CD8-positive, alpha-beta memory T cell (primary cell): ENCODE results near the gene DGCR6. TPM values are rescaled to one million over a fixed set of nuclear protein-coding genes. Genes with fewer than 3 reads are reported as not detected.
"Not testable (repeated sequence)": the region's sequence is repeated elsewhere in the genome, so short reads cannot be mapped to it uniquely, and the experiment has no call there.

ENCODE experiments used
- CTCF ChIA-PET: fragments of 350-600 bp; sonication (Branson Sonifier 250); formaldehyde crosslinking; loops from one replicate; lab custom pipeline; 2021; ENCODE audit warnings: antibody characterized with exemption; lab: Charles Lee
- POLR2A ChIA-PET: fragments of 350-600 bp; sonication (Branson Sonifier 250); formaldehyde crosslinking; loops from one replicate; lab custom pipeline; 2021; ENCODE audit warnings: antibody characterized with exemption; lab: Charles Lee
- DNase-seq, 5 donors: peaks; one replicate each; pipeline versions ENCODE4 v3.0.0 to v3.0.0-alpha.2; 2020 to 2022; ENCODE audit warnings: mixed read lengths in 1 of 5
- H3K27ac ChIP-seq: one replicate; pipeline ENCODE4 v1.7.0; 2013; ENCODE audit warnings: low read depth, mild to moderate bottlenecking, low read length, moderate library complexity
- H3K27me3 ChIP-seq: 2 replicates; pipeline ENCODE4 v1.7.0; 2013; ENCODE audit warnings: low read length, mild to moderate bottlenecking; ENCODE audit not compliant: insufficient read depth, poor library complexity, severe bottlenecking
- H3K36me3 ChIP-seq: 2 replicates; pipeline ENCODE4 v1.7.0; 2013; ENCODE audit warnings: mild to moderate bottlenecking, low read length, moderate library complexity; ENCODE audit not compliant: insufficient read depth
- H3K4me1 ChIP-seq: 2 replicates; pipeline ENCODE4 v1.7.0; 2013; ENCODE audit warnings: mild to moderate bottlenecking, low read length, moderate library complexity; ENCODE audit not compliant: insufficient read depth
- H3K4me3 ChIP-seq: 2 replicates; pipeline ENCODE4 v1.7.0; 2013; ENCODE audit warnings: mild to moderate bottlenecking, low read length
- H3K9me3 ChIP-seq: 2 replicates; pipeline ENCODE4 v1.7.0; 2013; ENCODE audit warnings: mild to moderate bottlenecking, low read length
- H3K27ac Mint-ChIP-seq, 8 donors: one replicate each; pipeline ENCODE4 v1.8.0; 2020 to 2021; ENCODE audit warnings: mixed read lengths in 8 of 8, mild to moderate bottlenecking in 6 of 8, inconsistent platforms in 3 of 8, moderate library complexity in 3 of 8
- H3K27me3 Mint-ChIP-seq, 2 donors: one replicate each; pipeline ENCODE4 v1.8.0; 2020 to 2021; ENCODE audit warnings: mixed read lengths in 2 of 2, mild to moderate bottlenecking in 1 of 2, moderate library complexity in 1 of 2
- H3K36me3 Mint-ChIP-seq, 3 donors: one replicate each; pipeline ENCODE4 v1.8.0; 2020 to 2021; ENCODE audit warnings: mixed read lengths in 3 of 3, inconsistent platforms in 1 of 3, mild to moderate bottlenecking in 1 of 3
- H3K4me1 Mint-ChIP-seq, 3 donors: one replicate each; pipeline ENCODE4 v1.8.0; 2020 to 2021; ENCODE audit warnings: mixed read lengths in 3 of 3, inconsistent platforms in 1 of 3, mild to moderate bottlenecking in 1 of 3
- H3K4me3 Mint-ChIP-seq, 7 donors: one replicate each; pipeline ENCODE4 v1.8.0; 2020 to 2021; ENCODE audit warnings: mixed read lengths in 7 of 7, mild to moderate bottlenecking in 6 of 7, moderate library complexity in 4 of 7, inconsistent platforms in 2 of 7
- H3K9me3 Mint-ChIP-seq, 5 donors: one replicate each; pipeline ENCODE4 v1.8.0; 2020 to 2022; ENCODE audit warnings: mixed read lengths in 5 of 5, mild to moderate bottlenecking in 3 of 5, moderate library complexity in 2 of 5, inconsistent platforms in 1 of 5
- polyA plus RNA-seq: library from polyadenylated mRNA; unstranded; fragments of 300-500 nt; fragmentation: Illumina TruSeq; gene quantifications from one replicate; pipeline ENCODE4 v1.2.3, GENCODE V29; 2021
- total RNA-seq, 2 experiments: library from RNA; stranded (reverse); gene quantifications; one replicate each; pipeline ENCODE4 v1.2.3, GENCODE V29; 2021

The DGCR6 gene
- total and polyA plus RNA-seq, 3 experiments from 2014 or later, result 1.2 to 1.5 (median 1.4) TPM

GRCh38 chr22:18906410-18906745 is 258 bp downstream of the DGCR6 start:
- H3K4me3 Mint-ChIP-seq, DNase-seq, H3K4me1 ChIP-seq, H3K27ac ChIP-seq, H3K4me1 Mint-ChIP-seq, H3K27me3 ChIP-seq, H3K36me3 Mint-ChIP-seq, H3K4me3 ChIP-seq, H3K36me3 ChIP-seq, H3K27me3 Mint-ChIP-seq, H3K9me3 Mint-ChIP-seq, CTCF ChIA-PET, H3K9me3 ChIP-seq, H3K27ac Mint-ChIP-seq: not testable (repeated sequence)
- POLR2A ChIA-PET, result interaction anchor here (1.2 kb wide), 1 partner anchor 572 kb away, joined by 3 read pairs; the partner anchor contains the start of gene UFD1

DNA sequence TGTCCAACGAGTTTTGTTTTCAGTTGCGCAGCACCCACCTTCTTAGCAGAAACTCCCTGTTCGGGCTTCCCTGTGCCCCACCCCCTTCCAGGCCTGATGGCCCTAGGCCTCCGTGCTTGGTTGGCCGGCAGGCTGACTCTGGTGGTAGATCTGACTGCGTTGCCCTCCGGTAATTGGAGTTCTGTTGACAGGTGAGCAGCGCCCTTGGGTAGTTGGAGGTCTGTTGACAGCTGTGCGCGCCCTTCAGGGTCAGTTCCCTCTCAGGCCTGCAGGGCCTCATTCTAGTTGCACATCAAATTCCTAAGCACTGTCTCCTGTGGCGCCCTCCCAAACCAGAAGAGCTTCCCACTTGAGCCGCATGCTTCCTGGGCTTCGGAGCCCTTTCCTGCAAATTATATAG is 776 bp downstream of the DGCR6 start:
- no peaks in the 10 kb centered on the region for H3K4me1 Mint-ChIP-seq
- H3K27ac Mint-ChIP-seq, result no peak overlapping the region
- H3K4me3 Mint-ChIP-seq, result no peak overlapping the region
- H3K36me3 Mint-ChIP-seq, result no peaks in the 10 kb centered on the region
- Histone ChIP-seq H3K9me3 (no peaks in the 10 kb centered on the region), H3K4me1 (no peaks in the 10 kb centered on the region), H3K36me3 (no peaks in the 10 kb centered on the region), H3K27me3 (no peaks in the 10 kb centered on the region), H3K27ac (no peak overlapping the region), H3K4me3 (no peak overlapping the region)
- POLR2A ChIA-PET, result no interaction called here
- no peaks in the 10 kb centered on the region for H3K9me3 Mint-ChIP-seq
- CTCF ChIA-PET, result no interaction called here
- no peaks in the 10 kb centered on the region for H3K27me3 Mint-ChIP-seq
- DNase-seq, result peak in 1 of 5 donors; percentile 48

GRCh38 chr22:18909556-18909955 is 3.4 kb downstream of the DGCR6 start:
- Histone ChIP-seq H3K27me3 (no peaks in the 10 kb centered on the region), H3K27ac (no peak overlapping the region), H3K4me3 (no peak overlapping the region), H3K36me3 (no peaks in the 10 kb centered on the region), H3K4me1 (no peaks in the 10 kb centered on the region), H3K9me3 (no peaks in the 10 kb centered on the region)
- H3K27ac Mint-ChIP-seq, result no peak overlapping the region
- H3K4me1 Mint-ChIP-seq, result no peaks in the 10 kb centered on the region
- H3K4me3 Mint-ChIP-seq, result no peak overlapping the region
- ChIA-PET CTCF (no interaction called here), POLR2A (no interaction called here)
- H3K36me3 Mint-ChIP-seq, result no peaks in the 10 kb centered on the region
- DNase-seq, result no peak
- H3K27me3 Mint-ChIP-seq, result no peaks in the 10 kb centered on the region
- H3K9me3 Mint-ChIP-seq, result no peaks in the 10 kb centered on the region

GRCh38 chr22:18911535-18911934 is 5.4 kb downstream of the DGCR6 start:
- H3K9me3 ChIP-seq, H3K4me3 ChIP-seq, POLR2A ChIA-PET, H3K4me3 Mint-ChIP-seq, H3K27me3 ChIP-seq, CTCF ChIA-PET, H3K27ac Mint-ChIP-seq, H3K9me3 Mint-ChIP-seq, H3K36me3 ChIP-seq, H3K4me1 Mint-ChIP-seq, H3K27me3 Mint-ChIP-seq, DNase-seq, H3K4me1 ChIP-seq, H3K36me3 Mint-ChIP-seq, H3K27ac ChIP-seq: not testable (repeated sequence)

DNA sequence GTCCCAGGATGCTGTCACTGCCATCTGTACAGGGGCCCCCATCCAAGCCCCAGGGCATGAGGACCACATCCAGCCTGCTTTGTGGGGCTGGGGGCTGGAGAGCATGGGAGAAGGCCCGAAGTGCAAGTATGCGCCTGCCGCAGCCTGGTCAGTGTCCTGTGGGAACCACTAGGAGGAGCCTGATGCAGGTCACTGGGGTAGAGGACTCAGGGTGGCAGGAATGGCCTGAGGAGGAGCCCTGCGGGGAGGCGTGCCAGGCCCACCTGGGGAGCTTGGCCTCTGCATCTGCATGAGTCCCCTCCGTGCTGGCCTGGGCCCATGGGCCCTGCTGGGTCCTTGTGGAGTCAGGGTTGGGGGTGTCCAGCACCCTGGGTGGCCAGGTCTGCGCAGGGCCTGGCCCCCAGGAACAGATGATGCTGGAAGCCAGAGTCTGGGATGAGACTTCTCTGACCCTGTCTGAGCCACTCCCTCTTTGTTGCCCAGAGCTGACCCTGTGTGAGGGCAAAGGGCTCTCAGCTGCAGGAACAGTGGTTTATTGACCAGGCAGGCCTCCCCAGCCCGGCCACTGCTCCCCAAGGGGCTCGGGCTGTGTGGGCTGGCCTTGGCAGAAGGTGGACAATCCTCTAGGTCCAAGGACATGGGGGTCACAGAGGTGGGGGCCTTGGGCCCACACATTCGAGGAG is 6.3 kb downstream of the DGCR6 start:
- H3K27me3 ChIP-seq, DNase-seq, H3K36me3 ChIP-seq, H3K9me3 ChIP-seq, H3K4me1 Mint-ChIP-seq, H3K36me3 Mint-ChIP-seq, H3K4me3 Mint-ChIP-seq, H3K4me3 ChIP-seq, H3K9me3 Mint-ChIP-seq, H3K27me3 Mint-ChIP-seq, CTCF ChIA-PET, H3K4me1 ChIP-seq, H3K27ac Mint-ChIP-seq, H3K27ac ChIP-seq, POLR2A ChIA-PET: not testable (repeated sequence)

DNA sequence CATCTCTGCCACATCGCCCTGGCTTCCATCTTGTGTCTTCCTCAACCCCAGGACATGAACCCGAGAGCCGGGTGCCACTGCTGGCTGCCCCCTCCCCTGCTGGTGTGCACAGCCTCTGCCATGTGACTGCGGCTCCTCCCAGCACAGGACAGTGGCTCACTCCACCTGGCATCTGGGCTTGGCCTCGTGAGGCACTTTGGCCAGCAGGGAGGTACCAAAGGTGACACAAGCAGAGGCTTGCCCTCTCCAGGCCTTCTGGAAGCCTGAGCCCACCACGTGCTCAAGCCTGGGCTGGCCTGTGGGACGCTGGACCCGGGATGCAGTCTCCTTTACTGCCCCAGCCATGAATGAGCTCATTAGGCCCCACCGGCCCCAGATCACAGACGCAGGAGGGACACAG is 8.4 kb downstream of the DGCR6 start:
- H3K27me3 ChIP-seq, H3K27me3 Mint-ChIP-seq, H3K4me1 ChIP-seq, H3K9me3 Mint-ChIP-seq, CTCF ChIA-PET, H3K4me3 Mint-ChIP-seq, H3K36me3 Mint-ChIP-seq, H3K27ac ChIP-seq, POLR2A ChIA-PET, H3K36me3 ChIP-seq, H3K4me3 ChIP-seq, H3K9me3 ChIP-seq, DNase-seq, H3K27ac Mint-ChIP-seq, H3K4me1 Mint-ChIP-seq: not testable (repeated sequence)

DNA sequence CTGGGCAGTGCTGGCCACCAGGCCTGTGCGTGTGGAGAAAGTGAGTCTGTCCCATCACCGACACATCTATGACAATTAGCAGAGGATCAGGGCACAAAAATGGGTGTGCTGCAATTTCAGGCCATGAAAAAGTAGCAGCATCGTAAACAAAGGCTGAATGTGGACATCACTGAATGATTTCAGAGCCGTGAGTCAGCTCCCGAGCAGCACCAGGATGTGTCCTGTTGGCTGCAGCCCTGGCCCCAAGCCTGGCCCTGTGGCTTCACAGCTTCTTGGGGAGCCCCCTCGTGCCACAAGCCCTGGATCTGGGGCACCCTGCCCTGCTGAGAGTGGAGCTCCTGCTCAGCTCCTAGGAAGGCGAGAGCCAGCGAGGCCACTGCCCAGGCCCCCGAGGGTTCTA is 9.4 kb downstream of the DGCR6 start:
- POLR2A ChIA-PET, result interaction anchor here (0.6 kb wide), 1 partner anchor 66 kb away, joined by 6 read pairs; no protein-coding TSS in a partner anchor
- H3K9me3 Mint-ChIP-seq, H3K27ac Mint-ChIP-seq, CTCF ChIA-PET, H3K4me1 Mint-ChIP-seq, H3K4me3 Mint-ChIP-seq, H3K36me3 Mint-ChIP-seq, H3K27me3 ChIP-seq, H3K27ac ChIP-seq, H3K4me1 ChIP-seq, H3K36me3 ChIP-seq, H3K27me3 Mint-ChIP-seq, H3K9me3 ChIP-seq, H3K4me3 ChIP-seq, DNase-seq: not testable (repeated sequence)

- H3K27me3 ChIP-seq, DNase-seq, H3K4me3 Mint-ChIP-seq, H3K27me3 Mint-ChIP-seq, H3K27ac Mint-ChIP-seq, H3K27ac ChIP-seq, H3K9me3 ChIP-seq, CTCF ChIA-PET, H3K4me3 ChIP-seq, H3K9me3 Mint-ChIP-seq, POLR2A ChIA-PET, H3K36me3 Mint-ChIP-seq, H3K4me1 ChIP-seq, H3K4me1 Mint-ChIP-seq, H3K36me3 ChIP-seq: not testable (repeated sequence)
Measured at GRCh38 chr22:18917818-18918217, 11.7 kb downstream of the DGCR6 start.
